Measurements from ENCODE around the gene MTMR11.

DNA sequence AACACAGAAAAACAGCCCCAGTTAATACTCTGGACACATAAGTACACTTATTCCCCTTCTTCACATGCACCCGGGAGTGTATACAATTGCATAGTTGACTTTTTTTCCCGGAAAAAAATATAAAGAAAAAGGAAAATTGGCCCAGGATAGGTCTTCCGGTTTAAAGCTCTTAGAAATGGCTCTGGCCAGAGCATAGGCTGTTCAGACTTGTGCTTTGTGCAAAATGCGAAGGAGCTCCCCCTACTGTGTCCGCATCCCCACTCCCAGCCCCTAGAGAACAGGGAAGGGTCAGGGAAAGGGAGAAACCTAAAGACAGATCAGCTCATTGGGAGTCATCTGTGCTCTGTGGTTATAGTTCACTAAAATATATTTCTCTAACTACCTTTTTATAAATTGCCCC lies 5.5 kb upstream of the MTMR11 start:
- no peak for TF ChIP-seq EZH2 (IDR thresholded peaks at IDR 0.05; ENCODE audit: borderline replicate concordance, control insufficient read depth, low read depth, low read length)
- no peak for TF ChIP-seq TAF1 (IDR thresholded peaks at IDR 0.05; ENCODE audit: borderline replicate concordance, low read depth, low read length)
- TF ChIP-seq WRNIP1 (IDR thresholded peaks at IDR 0.05; ENCODE audit: borderline replicate concordance, low read depth, low read length): no peak
- no peak for TF ChIP-seq YY1 (IDR thresholded peaks at IDR 0.05; ENCODE audit: low read depth, low read length)
- TF ChIP-seq, protein P1, sequence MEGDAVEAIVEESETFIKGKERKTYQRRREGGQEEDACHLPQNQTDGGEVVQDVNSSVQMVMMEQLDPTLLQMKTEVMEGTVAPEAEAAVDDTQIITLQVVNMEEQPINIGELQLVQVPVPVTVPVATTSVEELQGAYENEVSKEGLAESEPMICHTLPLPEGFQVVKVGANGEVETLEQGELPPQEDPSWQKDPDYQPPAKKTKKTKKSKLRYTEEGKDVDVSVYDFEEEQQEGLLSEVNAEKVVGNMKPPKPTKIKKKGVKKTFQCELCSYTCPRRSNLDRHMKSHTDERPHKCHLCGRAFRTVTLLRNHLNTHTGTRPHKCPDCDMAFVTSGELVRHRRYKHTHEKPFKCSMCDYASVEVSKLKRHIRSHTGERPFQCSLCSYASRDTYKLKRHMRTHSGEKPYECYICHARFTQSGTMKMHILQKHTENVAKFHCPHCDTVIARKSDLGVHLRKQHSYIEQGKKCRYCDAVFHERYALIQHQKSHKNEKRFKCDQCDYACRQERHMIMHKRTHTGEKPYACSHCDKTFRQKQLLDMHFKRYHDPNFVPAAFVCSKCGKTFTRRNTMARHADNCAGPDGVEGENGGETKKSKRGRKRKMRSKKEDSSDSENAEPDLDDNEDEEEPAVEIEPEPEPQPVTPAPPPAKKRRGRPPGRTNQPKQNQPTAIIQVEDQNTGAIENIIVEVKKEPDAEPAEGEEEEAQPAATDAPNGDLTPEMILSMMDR (IDR thresholded peaks at IDR 0.05 in 2 of 3, conservative IDR thresholded peaks at IDR 0.05 in 1 of 3; ENCODE audit: control insufficient read depth in 2 of 3, extremely low read depth in 1 of 3, insufficient read depth in 1 of 3, low read depth in 3 of 3, low read length in 3 of 3): no peak
- TF ChIP-seq RFX5 (IDR thresholded peaks at IDR 0.05; ENCODE audit: low read depth, low read length): no peak
- TF ChIP-seq TCF12 (IDR thresholded peaks at IDR 0.05; ENCODE audit: low read depth, low read length): no peak
- no peak for TF ChIP-seq CBX5 (IDR thresholded peaks at IDR 0.05; ENCODE audit: low read depth)
- no peak for TF ChIP-seq POLR2A (IDR thresholded peaks at IDR 0.05; ENCODE audit: low read depth, low read length)
- no peak for TF ChIP-seq SPI1 (IDR thresholded peaks at IDR 0.05; ENCODE audit: borderline replicate concordance, insufficient read depth, low read depth, low read length)

All from GM12878 (cell line).